ENCODE measurements around the gene CRIM1.

- TF ChIP-seq POLR2A (IDR thresholded peaks at IDR 0.05) (no peak), CTCF (IDR thresholded peaks at IDR 0.05) (no peak)
Observed at GRCh38 chr2:36490749-36491148, 135.2 kb downstream of the CRIM1 start.
